Astrocyte (in vitro differentiated cells and primary cell): ENCODE measurements around the gene KCNMA1. TPM values are rescaled to one million over a fixed set of nuclear protein-coding genes. Genes with fewer than 3 reads are reported as not detected.

Experiments used
- DNase-seq: peaks from one replicate; pipeline ENCODE4 v3.0.0-alpha.2; 2010; ENCODE audit warnings: low read depth
- FAIRE-seq: peaks from 2 replicates; lab custom pipeline; 2011; peaks lifted over from hg19 to GRCh38; lab: Jason Lieb, UNC
- H2AFZ ChIP-seq: 2 replicates; pipeline ENCODE4 v1.6.0; 2012; ENCODE audit warnings: low read depth, low read length, inconsistent platforms
- H3K27ac ChIP-seq: 2 replicates; pipeline ENCODE4 v1.5.1; 2011; ENCODE audit warnings: low read depth, low read length, inconsistent platforms
- H3K27me3 ChIP-seq: 2 replicates; pipeline ENCODE4 v1.6.0; 2011; ENCODE audit warnings: low read length, inconsistent platforms; ENCODE audit not compliant: insufficient read depth
- H3K36me3 ChIP-seq: 2 replicates; pipeline ENCODE4 v1.5.1; 2011; ENCODE audit warnings: low read length, inconsistent platforms; ENCODE audit not compliant: insufficient read depth
- H3K4me1 ChIP-seq: 2 replicates; pipeline ENCODE4 v1.5.1; 2011; ENCODE audit warnings: low read length, inconsistent platforms; ENCODE audit not compliant: insufficient read depth
- H3K4me2 ChIP-seq: 2 replicates; pipeline ENCODE4 v1.6.0; 2012; ENCODE audit warnings: low read length, inconsistent platforms
- H3K4me3 ChIP-seq: 2 replicates; pipeline ENCODE4 v1.5.1; 2011; ENCODE audit warnings: low read depth, mild to moderate bottlenecking, low read length, inconsistent platforms; ENCODE audit not compliant: insufficient read depth
- H3K79me2 ChIP-seq: 2 replicates; pipeline ENCODE4 v1.6.0; 2012; ENCODE audit warnings: mild to moderate bottlenecking, low read length, inconsistent platforms; ENCODE audit not compliant: insufficient read depth
- H3K9ac ChIP-seq: 2 replicates; pipeline ENCODE4 v1.6.0; 2012; ENCODE audit warnings: mild to moderate bottlenecking, low read length, inconsistent platforms
- H3K9me3 ChIP-seq: 2 replicates; pipeline ENCODE4 v1.5.1; 2012; ENCODE audit warnings: low read depth, mild to moderate bottlenecking, low read length, inconsistent platforms; ENCODE audit not compliant: insufficient read depth
- H4K20me1 ChIP-seq: 2 replicates; pipeline ENCODE4 v1.6.0; 2012; ENCODE audit warnings: low read length, inconsistent platforms; ENCODE audit not compliant: insufficient read depth
- H3K27ac Mint-ChIP-seq: one replicate; pipeline ENCODE4 v1.8.0; 2021; ENCODE audit warnings: mild to moderate bottlenecking, mixed read lengths; ENCODE audit not compliant: unreplicated experiment
- H3K27me3 Mint-ChIP-seq: one replicate; pipeline ENCODE4 v1.8.0; 2021; ENCODE audit warnings: low read depth, mixed read lengths; ENCODE audit not compliant: unreplicated experiment
- H3K36me3 Mint-ChIP-seq: one replicate; pipeline ENCODE4 v1.8.0; 2021; ENCODE audit warnings: low read depth, mixed read lengths; ENCODE audit not compliant: unreplicated experiment
- H3K4me1 Mint-ChIP-seq: one replicate; pipeline ENCODE4 v1.8.0; 2021; ENCODE audit warnings: low read depth, mixed read lengths; ENCODE audit not compliant: unreplicated experiment
- H3K4me3 Mint-ChIP-seq: one replicate; pipeline ENCODE4 v1.8.0; 2021; ENCODE audit warnings: mild to moderate bottlenecking, moderate library complexity, mixed read lengths; ENCODE audit not compliant: unreplicated experiment
- H3K9me3 Mint-ChIP-seq: one replicate; pipeline ENCODE4 v1.8.0; 2021; ENCODE audit warnings: mild to moderate bottlenecking, mixed read lengths; ENCODE audit not compliant: unreplicated experiment
- CTCF ChIP-seq: IDR thresholded peaks from 2 replicates; pipeline ENCODE4 v1.5.1; 2011; ENCODE audit warnings: low read depth, mild to moderate bottlenecking, inconsistent platforms, low read length, moderate library complexity; ENCODE audit not compliant: insufficient read depth
- EZH2 ChIP-seq: IDR thresholded peaks from 2 replicates; pipeline ENCODE4 v1.6.1; 2012; ENCODE audit warnings: mild to moderate bottlenecking, low read length, inconsistent platforms; ENCODE audit not compliant: insufficient read depth
- total RNA-seq: library from RNA; stranded (reverse); gene quantifications from 2 replicates; pipeline ENCODE4 v1.2.1, GENCODE V29; 2021

Gene KCNMA1
- total RNA-seq, 1 donor from 2014 or later = 45.8 TPM

- Mint-ChIP-seq H3K27ac (peak overlapping the region; percentile 22), H3K4me1 (peaks cover 62% of the 10 kb centered on the region), H3K27me3 (no peaks in the 10 kb centered on the region), H3K36me3 (no peaks in the 10 kb centered on the region), H3K9me3 (no peaks in the 10 kb centered on the region), H3K4me3 (no peak overlapping the region)
- Histone ChIP-seq H3K79me2 (peaks cover 4% of the 10 kb centered on the region), H3K36me3 (no peaks in the 10 kb centered on the region), H3K4me2 (no peak overlapping the region), H3K4me3 (no peak overlapping the region), H4K20me1 (no peaks in the 10 kb centered on the region), H3K27ac (no peak overlapping the region), H3K27me3 (no peaks in the 10 kb centered on the region), H3K4me1 (peaks cover 17% of the 10 kb centered on the region), H3K9me3 (no peaks in the 10 kb centered on the region), H3K9ac (no peak overlapping the region), H2AFZ (no peak overlapping the region)
- no peak for DNase-seq
- FAIRE-seq = no peak
- TF ChIP-seq EZH2 = no peak
- no peak for TF ChIP-seq CTCF
These were observed 352.0 kb downstream of the KCNMA1 start for GRCh38 chr10:77285529-77286182.

- H3K4me2 ChIP-seq = no peak overlapping the region
- FAIRE-seq (no peak), DNase-seq (no peak)
- no peaks in the 10 kb centered on the region for H4K20me1 ChIP-seq
- no peak overlapping the region for H3K9ac ChIP-seq
- no peak overlapping the region for H2AFZ ChIP-seq
- H3K4me1 ChIP-seq = peaks cover 8% of the 10 kb centered on the region
- H3K36me3 Mint-ChIP-seq = peaks cover 2% of the 10 kb centered on the region
- peaks cover 2% of the 10 kb centered on the region for H3K9me3 Mint-ChIP-seq
- H3K27me3 ChIP-seq = no peaks in the 10 kb centered on the region
- no peak for TF ChIP-seq EZH2
- H3K79me2 ChIP-seq = peaks cover 4% of the 10 kb centered on the region
- no peaks in the 10 kb centered on the region for H3K36me3 ChIP-seq
- no peak overlapping the region for H3K4me3 ChIP-seq
- no peaks in the 10 kb centered on the region for H3K9me3 ChIP-seq
- peaks cover 54% of the 10 kb centered on the region for H3K4me1 Mint-ChIP-seq
- no peak overlapping the region for H3K4me3 Mint-ChIP-seq
- H3K27ac ChIP-seq = no peak overlapping the region
- no peaks in the 10 kb centered on the region for H3K27me3 Mint-ChIP-seq
- H3K27ac Mint-ChIP-seq = no peak overlapping the region
These were observed 352.8 kb downstream of the KCNMA1 start for GRCh38 chr10:77284797-77285196.

- H3K27me3 Mint-ChIP-seq = no peaks in the 10 kb centered on the region
- Histone ChIP-seq H3K27ac (no peak overlapping the region), H3K4me3 (no peak overlapping the region), H3K36me3 (no peaks in the 10 kb centered on the region), H3K27me3 (no peaks in the 10 kb centered on the region), H3K9me3 (no peaks in the 10 kb centered on the region), H3K4me1 (no peaks in the 10 kb centered on the region), H2AFZ (no peak overlapping the region), H3K79me2 (no peaks in the 10 kb centered on the region), H3K9ac (no peak overlapping the region), H4K20me1 (no peaks in the 10 kb centered on the region), H3K4me2 (no peak overlapping the region)
- peaks cover 2% of the 10 kb centered on the region for H3K36me3 Mint-ChIP-seq
- TF ChIP-seq CTCF (no peak), EZH2 (no peak)
- DNase-seq (no peak), FAIRE-seq (no peak)
- no peak overlapping the region for H3K4me3 Mint-ChIP-seq
- H3K27ac Mint-ChIP-seq = no peak overlapping the region
- H3K4me1 Mint-ChIP-seq = peaks cover 40% of the 10 kb centered on the region
- peaks cover 2% of the 10 kb centered on the region for H3K9me3 Mint-ChIP-seq
These were observed 354.3 kb downstream of the KCNMA1 start for GRCh38 chr10:77283326-77283725.
